Hematopoietic multipotent progenitor cell treated with erythropoietin and hydrocortisone succinate and interleukin-3 and kit ligand, for 17 days (in vitro differentiated cells): Measurements from ENCODE around the gene ADAMTS17.

Source experiments
- DNase-seq: peaks from one replicate; pipeline ENCODE4 v3.0.0-alpha.2; 2015; ENCODE audit warnings: low spot score

The ADAMTS17 gene

DNA sequence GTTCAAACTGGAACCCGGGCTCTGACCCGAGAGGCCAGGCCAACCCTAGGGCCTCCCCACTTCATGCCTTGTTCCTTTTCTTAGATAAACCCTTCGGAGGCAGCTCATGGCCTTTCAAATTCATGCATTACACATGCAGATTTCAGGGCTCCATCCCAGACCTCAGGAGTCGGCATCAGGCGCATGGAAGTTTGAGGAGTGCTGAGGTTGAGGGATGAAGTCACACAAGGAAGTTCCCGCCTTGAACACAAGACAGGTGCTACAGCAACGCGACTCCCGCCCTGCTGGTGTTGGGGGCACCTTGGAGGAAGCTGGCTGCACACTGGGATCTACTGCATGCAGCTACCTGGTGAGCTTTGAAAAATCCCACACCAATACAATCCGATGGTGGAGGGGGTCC lies 363.3 kb downstream of the ADAMTS17 start:
- no peak for DNase-seq

DNA sequence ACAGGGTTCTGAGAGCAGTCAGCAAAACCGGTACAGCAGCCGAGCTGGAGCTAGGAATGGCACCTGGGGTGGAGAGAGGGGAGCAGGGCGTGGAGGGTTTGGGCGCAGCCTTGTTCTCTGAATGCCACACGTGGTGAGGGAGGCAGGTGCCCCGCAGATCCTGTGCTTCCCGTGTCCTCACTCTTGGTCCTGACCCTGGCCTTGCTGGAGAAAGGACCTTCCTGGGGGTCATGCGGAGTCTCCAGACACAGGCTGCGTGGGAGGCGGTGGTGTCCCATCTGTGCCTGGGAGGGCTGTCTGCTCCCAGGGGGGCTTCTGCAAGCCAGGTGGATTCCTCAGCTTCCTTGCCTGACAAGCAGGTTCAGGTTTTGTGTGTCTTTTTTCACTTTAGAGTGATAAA lies 363.8 kb downstream of the ADAMTS17 start:
- no peak for DNase-seq

DNA sequence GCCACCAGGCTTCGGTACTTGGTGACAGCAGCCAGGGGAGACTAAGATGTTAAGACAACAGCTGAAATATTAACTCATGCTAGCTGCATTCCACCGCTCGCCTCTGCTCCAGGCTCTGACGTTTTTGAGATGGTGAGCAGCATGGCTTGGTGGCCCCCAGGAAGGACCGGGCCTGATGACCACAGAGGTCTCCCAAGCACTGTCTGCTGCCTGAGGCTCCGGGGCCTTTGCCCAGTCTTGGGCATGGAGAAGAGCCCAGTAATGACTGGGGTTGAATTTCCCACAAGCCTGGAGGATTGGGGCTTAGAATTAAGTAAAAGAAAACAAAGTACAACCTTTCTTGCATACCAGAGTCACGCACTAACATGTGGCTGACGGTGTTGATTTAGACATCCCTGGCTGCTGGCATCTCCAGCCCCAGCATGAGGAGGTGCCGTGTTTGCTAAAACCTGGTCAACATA lies 364.9 kb downstream of the ADAMTS17 start:
- no peak for DNase-seq

DNA sequence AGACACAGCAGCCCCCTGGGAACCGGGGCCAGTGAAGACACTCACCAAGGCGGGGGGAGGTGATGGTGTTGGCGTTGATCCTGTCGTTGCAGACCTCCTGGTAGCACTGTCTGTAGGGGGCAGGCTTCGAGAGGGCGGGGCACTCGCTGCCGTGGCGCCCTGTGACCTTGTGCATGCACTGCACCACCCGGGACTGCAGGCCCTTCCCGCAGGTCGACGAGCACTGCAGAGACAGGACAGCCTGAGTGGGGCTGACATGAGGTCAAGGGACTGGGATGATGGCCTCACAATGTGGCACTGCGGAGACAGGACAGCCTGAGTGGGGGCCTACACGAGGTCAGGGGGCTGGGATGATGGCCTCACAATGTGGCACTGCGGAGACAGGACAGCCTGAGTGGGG lies 365.8 kb downstream of the ADAMTS17 start:
- DNase-seq = no peak

DNA sequence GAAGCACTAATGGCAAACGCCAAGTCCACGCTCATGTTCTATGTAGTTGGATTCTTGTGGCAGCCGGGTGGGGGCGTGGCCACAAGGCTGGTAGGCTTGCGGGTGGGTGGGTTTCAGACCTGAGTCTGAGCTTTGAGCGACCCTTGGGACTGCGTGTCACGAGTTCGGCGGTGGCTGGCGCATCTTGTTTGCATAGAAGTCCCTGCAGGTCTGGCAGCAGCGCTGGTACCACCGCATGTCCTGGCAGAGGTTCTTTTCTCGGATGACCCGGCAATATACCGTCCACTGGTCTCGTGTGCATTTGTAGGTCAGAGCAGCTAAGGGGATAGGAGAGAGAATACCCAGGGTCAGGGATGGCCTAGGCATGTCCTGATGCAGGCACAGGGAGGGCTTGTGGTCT lies 367.5 kb downstream of the ADAMTS17 start:
- no peak for DNase-seq

DNA sequence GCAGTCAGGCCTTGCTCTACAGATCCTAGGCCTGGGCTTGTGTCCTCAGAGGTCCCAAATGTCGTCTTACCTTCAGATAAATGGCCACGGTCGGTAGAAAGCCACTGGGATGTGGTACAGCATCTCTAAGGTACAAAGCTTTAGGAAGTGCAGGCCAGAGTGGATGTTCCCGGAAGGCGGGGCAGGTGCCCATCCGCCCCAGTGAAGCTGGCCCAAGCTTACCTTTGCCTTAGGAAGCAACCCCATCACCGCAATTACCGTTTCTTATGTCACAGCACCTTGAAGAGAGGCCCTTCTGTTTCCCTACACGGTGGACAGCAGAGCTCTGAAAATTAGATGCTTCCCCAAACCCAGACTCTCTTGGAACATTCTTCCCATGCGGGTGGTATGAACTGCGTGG lies 368.4 kb downstream of the ADAMTS17 start:
- DNase-seq = no peak

DNA sequence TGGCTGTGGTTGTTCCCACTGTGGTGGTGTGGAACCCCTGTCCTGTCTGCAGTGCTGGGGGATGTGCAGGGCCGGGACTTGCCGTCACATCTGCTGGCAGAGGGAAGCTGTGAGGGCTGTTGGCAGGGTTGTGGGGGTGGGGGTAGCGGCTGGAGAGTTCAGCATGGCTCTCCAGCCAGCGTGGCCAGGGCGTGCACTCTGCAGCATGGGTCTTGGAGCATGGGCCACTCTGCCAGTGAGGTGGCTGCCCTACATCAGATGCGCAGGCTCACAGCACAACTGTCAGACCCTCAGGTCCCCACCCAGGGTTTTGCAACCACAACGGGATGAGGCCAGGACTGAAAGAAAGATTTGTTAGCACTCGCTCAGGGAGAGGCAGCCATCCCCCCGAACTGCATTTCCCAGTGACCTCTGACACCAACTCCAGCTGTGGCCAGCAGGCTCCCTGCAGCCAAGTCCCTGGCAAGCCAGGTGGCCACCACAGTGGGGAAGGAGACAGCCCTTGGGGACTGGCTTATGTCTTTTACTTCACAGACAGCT lies 370.8 kb downstream of the ADAMTS17 start:
- DNase-seq = no peak

DNA sequence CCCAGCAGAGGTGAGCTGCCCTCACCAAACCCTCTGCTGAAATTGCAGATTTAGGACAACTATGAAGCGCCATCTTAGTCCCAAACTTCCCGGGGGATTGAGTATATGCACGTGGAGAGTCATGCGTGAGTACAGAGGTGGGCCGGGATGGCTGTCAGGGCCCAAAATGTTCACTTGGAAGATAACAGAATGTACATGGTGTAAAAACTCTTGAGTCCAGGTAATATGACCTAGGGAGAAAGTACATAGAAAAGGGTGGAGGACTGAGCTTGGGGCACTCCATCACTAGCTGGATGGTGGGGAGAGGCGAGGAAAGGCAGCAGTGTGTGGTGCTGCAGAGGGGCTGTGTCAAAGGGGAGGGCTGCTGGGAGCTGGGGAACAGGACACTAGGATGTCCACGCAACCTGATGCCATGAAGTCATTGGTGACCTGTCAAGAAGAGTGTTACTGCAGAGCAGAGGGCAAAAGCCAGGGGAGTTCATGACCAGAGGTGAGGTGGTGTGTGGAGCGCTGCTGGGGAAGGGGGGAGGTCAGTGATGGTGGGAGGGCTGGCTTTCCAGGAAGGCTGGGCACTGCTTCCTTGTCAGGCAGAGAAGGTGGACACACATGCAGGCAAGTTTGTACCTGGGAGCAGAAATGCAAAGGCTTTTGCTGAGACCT lies 372.4 kb downstream of the ADAMTS17 start:
- no peak for DNase-seq

DNA sequence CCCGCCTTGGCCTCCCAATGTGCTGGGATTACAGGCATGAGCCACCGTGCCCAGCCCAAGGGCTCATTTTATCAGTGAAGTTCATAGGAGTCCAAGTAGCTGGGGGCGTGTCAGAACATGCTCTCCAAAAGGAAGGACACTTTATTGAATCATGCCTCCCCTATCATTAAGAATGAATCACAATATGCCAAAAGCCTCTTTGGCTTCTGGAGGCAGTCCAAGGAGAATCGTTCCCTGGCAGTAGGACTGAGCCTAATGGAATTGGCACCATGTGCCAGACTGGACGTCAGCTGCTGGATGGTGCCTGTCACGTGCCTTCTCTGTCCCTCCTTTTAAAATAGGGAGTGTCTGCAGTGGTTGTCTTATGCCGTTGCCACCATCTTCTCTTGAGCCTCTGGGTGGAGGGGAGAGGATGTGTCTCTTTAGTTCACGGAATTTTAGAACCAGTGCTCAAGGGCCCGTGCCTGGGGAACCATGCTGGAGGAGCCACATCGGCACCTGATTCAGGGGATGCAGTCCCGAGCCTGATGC lies 373.9 kb downstream of the ADAMTS17 start:
- no peak for DNase-seq

DNA sequence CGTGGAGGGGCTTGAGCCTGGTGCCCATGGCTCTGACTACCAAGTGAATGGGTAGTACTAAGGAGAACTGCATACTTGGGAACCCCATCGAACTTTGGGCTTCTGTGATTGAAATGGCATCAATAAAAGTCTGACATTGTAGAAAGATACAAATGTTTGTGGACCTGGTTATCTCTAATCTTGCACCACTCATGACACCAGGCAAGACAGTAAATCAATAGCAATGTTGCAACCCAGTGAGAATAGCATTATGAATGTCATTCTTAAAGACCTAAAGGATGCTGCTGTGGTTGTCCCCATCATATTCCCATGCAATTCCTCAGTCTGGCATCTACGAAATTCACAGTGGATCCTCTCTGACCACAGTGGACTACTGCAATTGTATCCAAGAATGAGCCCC lies 375.0 kb downstream of the ADAMTS17 start:
- DNase-seq = no peak

DNA sequence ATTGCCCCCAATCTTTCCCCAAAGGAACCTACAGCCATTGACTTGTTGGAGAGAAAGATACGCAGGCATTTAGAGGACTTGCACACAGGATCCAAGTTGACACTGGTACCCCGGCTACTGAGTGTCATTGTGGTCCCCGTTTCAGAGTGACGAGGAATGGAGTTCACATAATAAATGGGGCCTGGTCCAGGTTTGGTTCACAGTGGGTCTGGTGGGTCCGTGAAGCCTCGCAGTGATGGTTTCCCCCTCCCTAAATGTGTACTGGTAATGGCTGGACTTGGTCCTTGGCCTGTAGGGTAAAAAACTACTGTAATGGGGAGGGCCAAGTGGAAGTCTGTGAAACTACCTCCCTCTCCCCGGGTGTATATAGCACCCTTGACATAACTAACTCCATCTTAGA lies 376.4 kb downstream of the ADAMTS17 start:
- no peak for DNase-seq

DNA sequence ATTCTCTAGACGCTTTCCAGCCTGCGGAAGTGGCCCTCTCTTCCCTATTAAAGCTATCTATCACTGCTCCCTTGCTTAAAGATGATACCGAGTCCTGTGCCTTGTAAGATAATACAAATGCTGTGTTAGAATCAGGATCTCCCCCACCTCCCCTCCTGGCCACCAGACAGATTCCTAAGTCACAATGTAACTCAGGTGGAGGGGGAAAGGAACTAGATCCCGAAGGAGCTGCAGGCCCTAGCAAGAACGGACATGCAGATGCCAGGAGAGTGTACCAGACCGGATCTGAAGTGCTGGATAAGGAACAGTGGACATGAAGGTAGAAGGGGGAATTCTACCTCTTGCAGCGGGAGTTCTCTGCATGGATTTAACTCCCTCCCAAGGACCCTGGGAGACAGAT lies 377.8 kb downstream of the ADAMTS17 start:
- DNase-seq = no peak

DNA sequence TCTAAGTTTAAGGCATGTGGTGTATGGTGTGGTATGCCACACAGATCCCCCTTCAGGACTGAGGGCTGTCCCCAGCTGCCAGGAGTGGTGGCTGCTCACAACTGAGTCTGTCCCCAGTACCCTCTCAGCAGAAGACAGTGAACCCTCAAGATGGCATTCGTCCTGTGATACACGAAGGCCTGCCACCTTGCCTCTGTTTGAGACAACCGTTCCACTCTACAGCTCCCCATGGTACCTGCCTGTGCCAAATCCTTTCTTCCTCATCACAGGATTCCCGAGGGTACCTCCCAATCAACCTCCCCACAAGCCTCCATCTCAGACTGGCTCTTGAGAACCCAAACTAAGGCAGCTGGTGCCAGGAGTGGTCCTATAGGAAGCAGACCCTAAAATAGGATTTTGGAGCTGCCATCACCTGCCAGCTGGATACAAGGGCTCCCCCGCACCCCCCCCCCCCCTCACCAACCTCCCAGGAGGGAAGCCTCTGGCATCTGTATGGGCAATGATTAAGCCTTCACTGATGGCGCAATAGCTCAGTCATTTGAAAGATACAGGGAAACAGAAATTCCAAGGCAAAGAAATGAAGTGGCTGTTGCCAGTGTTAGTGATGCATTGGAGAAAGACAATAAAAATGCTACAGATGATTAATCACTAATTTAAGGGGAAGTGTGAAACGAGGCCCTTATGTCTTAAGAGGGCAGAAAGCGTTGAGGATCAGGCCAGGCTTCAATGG lies 378.5 kb downstream of the ADAMTS17 start:
- no peak for DNase-seq

DNA sequence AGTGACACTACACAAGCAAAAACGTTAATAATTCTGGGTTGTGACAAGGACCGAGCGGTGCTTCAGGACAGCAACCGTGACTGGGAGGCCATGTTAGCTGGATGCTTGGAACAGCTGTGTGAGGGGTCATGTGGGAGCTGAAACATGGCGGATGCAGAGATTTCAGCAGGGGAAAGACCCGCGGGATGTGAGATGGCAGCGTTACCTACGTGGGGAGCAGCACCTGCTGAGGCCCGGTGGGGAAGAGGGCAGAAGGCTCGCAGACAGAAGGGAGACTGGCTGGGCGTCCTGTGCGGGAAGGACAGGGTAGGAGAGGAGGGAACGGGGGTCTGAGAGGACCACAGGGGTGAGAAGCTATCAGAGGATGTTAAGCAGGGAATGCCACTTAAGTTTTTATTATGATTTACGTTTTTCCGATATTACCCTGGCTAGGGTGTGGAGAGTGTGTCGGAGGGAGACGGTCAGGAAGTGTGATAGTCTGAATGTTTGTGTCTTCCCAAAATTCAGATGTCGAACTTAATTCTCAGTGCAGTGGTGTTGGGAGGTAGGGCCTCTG lies 379.7 kb downstream of the ADAMTS17 start:
- no peak for DNase-seq

DNA sequence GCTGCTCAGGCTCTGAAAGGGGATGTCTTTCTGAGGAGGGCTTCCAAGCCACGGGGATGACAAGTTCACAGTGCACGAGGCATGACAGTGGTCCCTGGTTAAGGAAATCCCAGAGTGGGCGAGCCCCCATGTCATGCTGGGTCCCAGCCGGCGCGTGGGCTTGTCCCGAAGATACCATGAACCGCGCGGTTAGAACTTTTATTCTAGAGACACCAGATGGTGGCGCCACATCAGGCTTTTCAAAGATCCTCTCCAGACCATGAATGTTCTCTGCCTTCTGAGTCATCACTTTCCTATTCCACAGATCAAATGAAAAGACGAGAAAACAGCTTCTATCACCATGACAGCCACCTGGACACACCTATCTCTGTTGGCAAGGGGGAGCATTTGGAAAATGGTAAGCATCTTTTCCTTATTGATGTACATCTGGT lies 380.7 kb downstream of the ADAMTS17 start:
- no peak for DNase-seq

DNA sequence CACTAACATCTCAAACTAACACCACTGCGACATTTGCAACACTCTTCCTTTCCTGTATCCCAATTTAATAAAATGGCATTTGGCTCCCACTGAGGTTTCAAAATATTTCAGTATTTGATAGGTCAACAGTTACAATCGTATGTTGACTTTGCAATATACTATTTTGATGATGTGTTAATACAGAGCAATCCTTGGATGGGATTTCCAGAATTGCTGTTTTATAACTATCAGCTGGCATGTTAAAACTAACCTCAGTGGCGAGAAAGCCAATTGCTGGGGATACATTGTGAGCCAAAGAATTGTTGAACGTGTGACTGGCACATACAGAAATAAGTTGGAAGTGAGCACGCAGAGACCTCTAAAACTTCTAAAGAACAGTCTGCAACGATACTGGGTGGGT lies 382.4 kb downstream of the ADAMTS17 start:
- DNase-seq = no peak

DNA sequence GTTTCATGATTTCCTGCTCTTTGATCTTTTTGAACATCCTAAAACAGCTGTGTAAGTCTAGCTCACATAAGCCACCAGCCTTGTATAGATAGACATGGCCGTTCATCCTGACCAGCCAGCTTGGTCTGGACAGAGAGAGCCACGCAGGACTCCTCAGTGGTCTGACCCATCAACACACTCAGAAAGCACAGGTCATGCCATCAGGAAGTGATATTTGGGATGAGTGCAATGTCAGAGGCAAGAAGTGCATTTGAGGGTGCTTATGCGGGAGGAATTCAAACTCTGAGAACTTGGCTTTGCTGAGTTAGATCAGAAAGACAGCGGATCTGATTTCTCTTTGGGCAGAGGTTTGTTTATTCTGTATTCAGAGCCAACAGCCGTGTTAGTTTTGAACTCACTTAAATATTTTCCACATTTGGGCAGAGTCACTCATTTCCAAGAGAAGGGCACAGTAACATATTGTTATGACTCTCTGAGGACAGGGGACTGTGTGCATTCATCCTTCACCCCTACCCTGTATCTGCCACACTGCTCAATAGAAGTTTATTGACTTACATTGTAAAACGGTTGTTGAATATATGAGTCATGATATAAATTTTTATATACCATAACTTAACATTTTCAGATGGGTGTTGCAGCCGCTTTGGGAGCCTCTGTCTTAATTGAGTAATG lies 383.2 kb downstream of the ADAMTS17 start:
- DNase-seq = no peak

DNA sequence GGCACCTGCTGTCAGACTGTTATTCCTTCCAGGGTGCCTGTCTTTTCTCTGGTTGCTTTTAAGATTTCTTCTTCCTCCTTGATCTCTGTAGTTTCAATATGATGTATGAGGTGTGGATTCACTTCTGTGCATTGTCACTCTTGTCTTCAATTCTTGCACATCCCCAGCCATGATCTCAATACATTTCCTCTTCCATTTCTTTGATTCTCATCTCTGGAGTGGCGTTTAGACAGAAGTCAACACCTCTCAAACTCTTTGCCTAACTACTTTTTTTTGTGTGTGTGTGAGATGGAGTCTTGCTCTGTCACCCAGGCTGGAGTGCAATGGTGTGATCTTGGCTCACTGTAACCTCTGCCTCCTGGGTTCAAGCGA lies 384.1 kb downstream of the ADAMTS17 start:
- no peak for DNase-seq

DNA sequence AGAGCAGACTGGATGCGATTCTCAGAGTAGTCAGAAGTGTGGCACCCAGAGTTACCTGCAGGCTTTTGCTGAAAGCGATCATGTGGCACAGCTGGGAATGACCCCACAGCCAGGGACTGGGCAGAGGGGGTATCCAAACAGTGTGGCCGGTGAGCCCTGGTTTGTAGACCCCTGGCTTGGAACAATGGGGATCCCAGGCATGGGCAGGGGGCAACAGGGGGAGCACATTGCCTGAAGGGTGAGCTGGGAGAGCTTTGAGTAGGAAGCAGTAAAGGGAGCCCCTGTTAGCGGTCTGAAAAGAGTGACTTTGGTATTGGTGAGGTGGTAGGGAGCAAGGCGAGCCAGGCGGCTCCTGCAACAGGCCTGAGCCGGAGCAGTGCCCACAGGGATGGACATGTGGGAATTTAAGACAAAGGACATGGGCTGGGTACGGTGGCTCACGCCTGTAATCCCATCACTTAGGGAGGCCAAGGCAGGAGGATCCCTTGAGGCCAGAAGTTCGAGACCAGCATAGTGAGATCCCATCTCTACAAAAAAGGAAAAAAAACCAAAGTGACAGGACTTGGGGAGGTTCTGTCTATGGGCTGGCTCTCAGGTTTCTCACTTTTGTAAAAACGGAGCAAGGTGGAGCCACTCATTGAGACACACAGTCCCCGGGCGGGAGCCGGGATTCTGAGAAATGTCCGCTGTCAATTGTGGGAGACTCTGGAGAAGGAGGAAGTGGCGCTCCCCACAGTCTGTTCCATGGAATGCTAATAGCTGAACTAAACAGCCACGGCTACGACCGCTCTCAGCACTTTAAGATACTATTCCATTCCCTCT lies 384.7 kb downstream of the ADAMTS17 start:
- no peak for DNase-seq

DNA sequence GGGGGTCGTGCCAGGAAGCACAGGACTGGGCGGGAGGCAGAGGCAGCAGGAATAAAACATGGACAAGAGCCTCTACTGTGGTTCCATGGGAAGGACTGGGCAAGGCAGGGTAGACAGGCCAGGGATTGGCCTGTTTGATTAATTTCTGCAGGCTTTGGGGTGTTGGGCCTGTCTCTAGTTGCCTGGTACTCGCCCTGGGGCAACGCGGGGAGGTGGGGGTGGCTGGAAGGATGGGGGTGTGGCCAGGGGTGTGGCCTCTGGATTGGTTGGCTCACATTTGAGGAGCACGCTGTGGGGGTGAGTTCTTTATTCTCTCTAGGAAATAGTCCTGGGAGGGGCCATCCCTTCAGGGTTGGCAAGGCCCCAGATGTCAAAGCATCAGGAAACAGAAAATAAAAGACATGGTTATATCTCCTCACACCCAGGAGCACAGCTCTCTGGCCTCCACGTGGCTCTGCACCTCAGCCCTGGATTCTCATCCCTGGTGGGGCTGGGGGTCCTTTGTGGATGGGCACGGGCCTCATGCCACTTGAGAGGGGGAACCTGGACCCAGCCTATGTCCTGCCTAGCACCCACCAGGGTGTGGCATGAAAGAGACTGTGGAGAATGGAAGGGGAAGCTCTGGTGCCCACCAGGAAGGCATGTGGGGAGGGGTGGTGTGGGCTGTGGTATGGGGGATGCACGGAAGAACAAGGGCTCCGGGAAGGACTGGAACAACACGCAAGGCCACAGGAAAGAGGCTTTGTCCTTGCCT lies 385.6 kb downstream of the ADAMTS17 start:
- DNase-seq = no peak

DNA sequence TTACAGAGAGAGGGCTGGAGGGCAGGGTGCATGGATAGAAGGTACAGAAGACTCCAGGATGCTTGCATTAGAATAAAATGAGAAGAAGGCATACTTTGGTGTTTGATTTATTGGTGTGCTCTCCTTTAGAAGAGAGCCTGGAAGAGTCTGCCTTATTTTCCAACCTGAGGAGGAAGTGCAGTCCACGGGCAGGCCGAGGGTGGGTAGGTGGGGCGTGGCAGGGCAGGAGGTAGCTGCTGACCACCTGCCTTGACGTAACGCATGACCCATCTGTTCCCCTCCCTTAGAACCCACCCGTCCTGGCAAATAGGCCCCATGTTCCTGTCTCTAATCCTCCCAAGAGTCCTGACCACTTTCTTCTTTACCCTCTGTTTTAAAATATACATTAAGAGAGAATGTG lies 386.2 kb downstream of the ADAMTS17 start:
- no peak for DNase-seq
